KMS-11 (cell line): Measurements from ENCODE around the gene BTBD2.

Source experiments
- H2AFZ ChIP-seq: fragments of 200-600 bp; sonication (generic); 2 replicates; pipeline ENCODE4 v1.6.1; 2016; ENCODE audit warnings: antibody characterized with exemption, mixed run types, low read depth
- H3K27ac ChIP-seq: fragments of 200-600 bp; sonication (generic); 2 replicates; pipeline ENCODE4 v1.6.1; 2016; ENCODE audit warnings: mild to moderate bottlenecking, mixed run types
- H3K27me3 ChIP-seq: fragments of 200-600 bp; sonication (generic); 2 replicates; pipeline ENCODE4 v1.6.1; 2017; ENCODE audit warnings: mild to moderate bottlenecking, low read depth, mixed run types, moderate library complexity; ENCODE audit not compliant: insufficient read depth
- H3K36me3 ChIP-seq: fragments of 200-600 bp; sonication (generic); 2 replicates; pipeline ENCODE4 v1.6.1; 2017; ENCODE audit warnings: mild to moderate bottlenecking, mixed run types; ENCODE audit not compliant: insufficient read depth
- H3K4me1 ChIP-seq: fragments of 200-600 bp; sonication (generic); 2 replicates; pipeline ENCODE4 v1.6.1; 2016; ENCODE audit warnings: mild to moderate bottlenecking, low read depth, mixed run types; ENCODE audit not compliant: poor library complexity, severe bottlenecking
- H3K4me2 ChIP-seq: fragments of 200-600 bp; sonication (generic); 2 replicates; pipeline ENCODE4 v1.7.0; 2016; ENCODE audit warnings: mild to moderate bottlenecking, mixed run types
- H3K4me3 ChIP-seq: fragments of 200-600 bp; sonication (generic); IDR thresholded peaks from 2 replicates; pipeline ENCODE4 v1.6.1; 2017; ENCODE audit warnings: low read depth, low read length, mixed read lengths; ENCODE audit not compliant: insufficient read depth
- H3K79me2 ChIP-seq: fragments of 200-600 bp; sonication (generic); 2 replicates; pipeline ENCODE4 v1.6.1; 2016; ENCODE audit warnings: low read depth, mixed run types; ENCODE audit not compliant: insufficient read depth
- H3K9ac ChIP-seq: fragments of 200-600 bp; sonication (generic); 2 replicates; pipeline ENCODE4 v1.6.1; 2016; ENCODE audit warnings: mild to moderate bottlenecking, mixed run types
- H4K20me1 ChIP-seq: fragments of 200-600 bp; sonication (generic); 2 replicates; pipeline ENCODE4 v1.6.1; 2016; ENCODE audit warnings: mild to moderate bottlenecking, mixed run types; ENCODE audit not compliant: insufficient read depth
- TF ChIP-seq, protein P1 (sequence below): fragments of 200-600 bp; sonication (generic); conservative IDR thresholded peaks from 2 replicates; pipeline ENCODE4 v1.6.1; 2017; ENCODE audit warnings: low read depth, mild to moderate bottlenecking, antibody characterized with exemption, low read length, moderate library complexity, mixed read lengths

BTBD2 gene

DNA sequence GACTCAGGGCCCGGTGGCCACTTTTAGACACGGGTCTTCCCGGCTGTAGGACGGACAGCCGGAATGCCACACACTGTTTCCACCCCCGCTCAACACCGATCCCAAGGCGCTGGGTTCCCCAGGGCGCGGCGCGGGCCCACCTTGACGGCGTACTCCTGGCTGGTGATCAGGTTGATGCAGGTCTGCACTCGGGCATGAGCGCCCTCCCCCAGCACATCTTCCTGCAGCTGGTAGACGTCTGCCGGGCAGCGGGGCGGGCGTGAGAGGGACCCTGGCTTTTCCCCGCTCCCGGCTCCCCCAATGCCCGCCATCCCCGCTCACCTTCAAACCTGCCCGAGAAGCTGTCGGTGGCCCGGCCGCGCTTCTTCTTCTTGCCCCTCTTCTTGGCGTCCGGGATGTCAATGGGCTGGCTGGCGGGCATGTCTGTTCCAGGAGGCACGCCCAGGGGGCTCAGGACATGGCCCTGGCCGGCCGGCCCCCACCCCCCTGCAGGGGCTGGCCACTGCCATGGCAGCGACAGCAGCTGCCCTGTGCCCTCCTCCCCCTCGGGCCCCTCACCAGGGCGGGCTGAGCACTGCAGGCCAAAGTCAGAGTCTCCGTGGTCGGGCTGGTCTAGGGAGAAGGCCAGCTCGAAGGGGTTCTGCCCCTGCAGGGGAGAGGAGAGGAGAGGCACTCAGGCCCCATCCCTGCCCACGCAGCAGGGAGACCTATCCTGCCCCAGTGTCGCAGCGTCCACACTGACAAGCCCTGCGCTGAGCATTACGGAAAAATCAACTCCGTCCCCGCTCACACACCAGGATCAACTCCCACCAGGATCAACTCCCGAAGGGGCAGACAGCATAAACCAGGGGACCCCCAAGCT lies 30.8 kb upstream of the BTBD2 start:
- H3K79me2 ChIP-seq: peaks cover 32% of the 10 kb centered on the region
- TF ChIP-seq, protein P1, sequence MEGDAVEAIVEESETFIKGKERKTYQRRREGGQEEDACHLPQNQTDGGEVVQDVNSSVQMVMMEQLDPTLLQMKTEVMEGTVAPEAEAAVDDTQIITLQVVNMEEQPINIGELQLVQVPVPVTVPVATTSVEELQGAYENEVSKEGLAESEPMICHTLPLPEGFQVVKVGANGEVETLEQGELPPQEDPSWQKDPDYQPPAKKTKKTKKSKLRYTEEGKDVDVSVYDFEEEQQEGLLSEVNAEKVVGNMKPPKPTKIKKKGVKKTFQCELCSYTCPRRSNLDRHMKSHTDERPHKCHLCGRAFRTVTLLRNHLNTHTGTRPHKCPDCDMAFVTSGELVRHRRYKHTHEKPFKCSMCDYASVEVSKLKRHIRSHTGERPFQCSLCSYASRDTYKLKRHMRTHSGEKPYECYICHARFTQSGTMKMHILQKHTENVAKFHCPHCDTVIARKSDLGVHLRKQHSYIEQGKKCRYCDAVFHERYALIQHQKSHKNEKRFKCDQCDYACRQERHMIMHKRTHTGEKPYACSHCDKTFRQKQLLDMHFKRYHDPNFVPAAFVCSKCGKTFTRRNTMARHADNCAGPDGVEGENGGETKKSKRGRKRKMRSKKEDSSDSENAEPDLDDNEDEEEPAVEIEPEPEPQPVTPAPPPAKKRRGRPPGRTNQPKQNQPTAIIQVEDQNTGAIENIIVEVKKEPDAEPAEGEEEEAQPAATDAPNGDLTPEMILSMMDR: no peak
- no peaks in the 10 kb centered on the region for H4K20me1 ChIP-seq
- no peak overlapping the region for H3K9ac ChIP-seq
- no peaks in the 10 kb centered on the region for H3K36me3 ChIP-seq
- no peak overlapping the region for H3K4me2 ChIP-seq
- no peak overlapping the region for H3K4me3 ChIP-seq
- peaks cover 32% of the 10 kb centered on the region for H3K4me1 ChIP-seq
- H3K27ac ChIP-seq: no peak overlapping the region
- H3K27me3 ChIP-seq: no peaks in the 10 kb centered on the region
- no peak overlapping the region for H2AFZ ChIP-seq

DNA sequence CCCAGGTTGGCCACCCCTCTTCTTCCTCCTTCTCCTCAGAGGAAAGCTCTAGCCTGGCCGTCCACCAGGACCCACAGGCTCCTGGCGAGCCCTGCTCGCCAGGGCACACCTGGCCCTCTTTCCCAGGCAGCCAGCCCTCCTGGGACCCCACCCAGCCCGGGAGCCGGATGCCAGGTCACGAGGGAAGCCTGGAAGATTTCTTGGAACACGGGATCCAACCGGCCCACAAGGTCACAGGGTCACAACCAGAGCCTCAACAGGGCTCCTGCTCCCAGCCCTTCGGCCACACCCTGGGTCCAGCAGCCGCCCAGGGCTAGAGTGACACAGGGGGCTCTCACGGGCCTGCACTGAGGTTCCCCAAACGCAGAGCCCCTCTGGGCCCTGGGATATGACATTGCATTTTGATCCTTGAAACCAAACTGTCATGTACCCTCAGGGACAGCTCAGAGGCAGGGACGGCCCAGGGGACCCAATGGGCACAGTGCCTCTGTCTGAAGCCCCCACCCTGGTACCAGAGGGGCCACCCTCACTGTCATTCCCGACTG lies 30.1 kb upstream of the BTBD2 start:
- Histone ChIP-seq H3K27ac (no peak overlapping the region), H2AFZ (no peak overlapping the region), H3K79me2 (peaks cover 32% of the 10 kb centered on the region), H3K4me1 (peaks cover 37% of the 10 kb centered on the region), H3K36me3 (no peaks in the 10 kb centered on the region), H3K9ac (no peak overlapping the region), H3K4me2 (no peak overlapping the region), H3K4me3 (no peak overlapping the region), H4K20me1 (no peaks in the 10 kb centered on the region), H3K27me3 (no peaks in the 10 kb centered on the region)
- TF ChIP-seq, protein P1: no peak

DNA sequence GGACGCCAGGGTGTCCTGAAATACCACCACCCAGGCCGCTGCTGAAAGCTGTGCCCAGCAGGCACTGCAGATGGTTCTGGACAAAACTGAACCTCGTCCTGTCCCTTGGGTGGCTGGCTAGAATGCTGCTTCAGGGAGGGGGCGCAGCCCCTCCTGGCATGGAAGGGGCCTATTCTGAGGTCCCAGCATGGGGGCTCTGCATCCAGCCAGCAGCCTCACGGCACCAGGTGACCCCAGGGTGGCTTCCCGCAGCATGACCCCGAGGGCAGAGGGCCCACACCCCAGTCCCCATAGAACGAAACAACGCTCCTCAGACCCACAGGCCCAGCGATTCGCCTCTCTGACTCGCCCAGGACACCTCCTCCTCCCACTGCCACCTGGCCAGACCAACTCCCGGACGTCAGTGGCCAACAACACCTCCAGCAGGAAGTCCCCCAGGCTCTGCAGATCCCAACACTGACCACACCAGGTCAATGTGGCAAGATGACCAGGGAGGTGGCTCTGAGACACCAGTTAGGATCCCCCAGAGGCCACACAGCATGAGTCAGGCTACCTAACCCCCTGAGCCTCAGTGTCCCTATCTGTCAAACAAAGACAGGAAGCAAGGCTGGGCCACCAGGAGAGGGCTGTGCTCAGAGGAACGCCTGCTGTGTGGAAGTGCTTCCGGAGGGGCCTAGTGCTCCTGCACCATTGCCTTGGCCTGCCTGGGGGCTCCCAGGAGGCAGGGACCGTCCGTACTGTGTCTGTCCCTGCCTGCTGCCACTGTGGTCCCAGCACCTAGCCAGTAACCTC lies 29.4 kb upstream of the BTBD2 start:
- TF ChIP-seq, protein P1: no peak
- no peaks in the 10 kb centered on the region for H3K36me3 ChIP-seq
- H3K4me1 ChIP-seq: peaks cover 37% of the 10 kb centered on the region
- no peak overlapping the region for H2AFZ ChIP-seq
- H3K4me2 ChIP-seq: no peak overlapping the region
- peaks cover 26% of the 10 kb centered on the region for H3K79me2 ChIP-seq
- H3K27ac ChIP-seq: no peak overlapping the region; the same call in 1 of the 2 replicates
- H3K4me3 ChIP-seq: no peak overlapping the region
- no peaks in the 10 kb centered on the region for H4K20me1 ChIP-seq
- no peak overlapping the region for H3K9ac ChIP-seq
- no peaks in the 10 kb centered on the region for H3K27me3 ChIP-seq

DNA sequence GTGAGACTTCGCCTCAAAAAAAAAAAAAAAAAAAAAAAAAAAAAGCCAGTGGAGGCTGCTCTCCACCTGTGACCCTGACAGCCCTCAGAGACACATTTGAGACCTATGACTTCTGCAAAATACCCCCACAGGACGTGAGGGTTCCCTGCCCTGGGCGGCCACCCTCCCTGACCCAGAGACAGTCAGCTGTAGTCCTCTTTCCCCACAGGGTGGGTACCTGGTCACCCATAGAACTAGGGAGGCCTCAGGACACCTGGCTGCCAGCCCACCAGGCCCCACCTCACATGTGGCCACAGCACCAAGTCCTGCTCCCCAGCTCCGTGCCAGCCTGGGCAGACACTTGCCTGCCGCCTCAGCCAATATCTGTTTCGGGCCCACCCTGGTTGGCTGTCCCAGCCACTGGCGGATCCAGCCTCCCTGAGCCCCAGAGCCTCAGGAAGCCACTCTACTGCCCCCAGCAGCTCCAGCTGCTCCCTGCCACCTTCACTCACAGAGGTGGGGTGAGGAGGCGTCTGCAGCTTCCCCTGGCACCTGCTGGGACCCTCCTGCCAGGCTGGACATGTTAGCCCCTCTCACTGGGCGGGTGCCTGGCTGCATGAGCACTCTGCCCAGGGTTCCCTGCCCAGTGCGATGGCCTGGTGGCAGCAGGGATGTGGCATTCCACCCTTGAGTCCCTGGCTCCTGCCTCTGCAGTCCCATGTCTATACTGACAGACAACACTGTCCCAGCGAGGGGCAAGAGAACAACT lies 28.6 kb upstream of the BTBD2 start:
- H4K20me1 ChIP-seq: no peaks in the 10 kb centered on the region
- no peak overlapping the region; the same call in 1 of the 2 replicates for H3K27ac ChIP-seq
- TF ChIP-seq, protein P1: no peak
- H3K4me3 ChIP-seq: no peak overlapping the region
- peaks cover 30% of the 10 kb centered on the region for H3K4me1 ChIP-seq
- H3K36me3 ChIP-seq: no peaks in the 10 kb centered on the region
- no peak overlapping the region for H3K9ac ChIP-seq
- peaks cover 18% of the 10 kb centered on the region for H3K79me2 ChIP-seq
- no peak overlapping the region for H2AFZ ChIP-seq
- no peaks in the 10 kb centered on the region for H3K27me3 ChIP-seq
- H3K4me2 ChIP-seq: no peak overlapping the region
